Measurements from ENCODE around the gene PLOD2. TPM values are rescaled to one million over a fixed set of nuclear protein-coding genes. Genes with fewer than 3 reads are reported as not detected.

PLOD2 gene
- total RNA-seq, 2 experiments from 2014 or later, result not detected

GRCh38 chr3:146166826-146167225, 5.8 kb upstream of the PLOD2 start:
- POLR2A ChIA-PET, result interaction anchor here (0.6 kb wide), 1 partner anchor 24 kb away, joined by 4 read pairs; no protein-coding TSS in a partner anchor
- Histone ChIP-seq H3K36me3 (ENCODE audit: insufficient read depth, low read length) (no peaks in the 10 kb centered on the region), H2AFZ (ENCODE audit: low read length) (no peak overlapping the region)

GRCh38 chr3:146166415-146166821, 5.4 kb upstream of the PLOD2 start:
- no peaks in the 10 kb centered on the region for H3K9me2 ChIP-seq (ENCODE audit: insufficient read depth, low read length)
- ChIA-PET CTCF (ENCODE audit: unreplicated experiment) (no interaction called here), POLR2A (interaction anchor here (0.6 to 1.7 kb wide), 2 partner anchors 10 to 24 kb away, joined by 4 to 8 read pairs; no protein-coding TSS in a partner anchor)
- intact Hi-C loops (cut with micrococcal nuclease; ENCODE audit: unreplicated experiment), result no loop called here
- H3K36me3 ChIP-seq (ENCODE audit: insufficient read depth, low read length), result no peaks in the 10 kb centered on the region
- H3K4me3 ChIP-seq (ENCODE audit: low read depth, low read length, poor library complexity, severe bottlenecking), result no peak overlapping the region
- no peak overlapping the region for H3K27ac ChIP-seq (ENCODE audit: low read depth, low read length, poor library complexity, severe bottlenecking)
- no TSS peak for BruUV-seq (replicated peaks)
- no peaks in the 10 kb centered on the region for H3K79me2 ChIP-seq (ENCODE audit: insufficient read depth, low read depth, low read length)
- H3K9me3 ChIP-seq (ENCODE audit: low read length), result no peaks in the 10 kb centered on the region
- no peak for TF ChIP-seq EZH2phosphoT487 (IDR thresholded peaks at IDR 0.05; ENCODE audit: borderline replicate concordance, low read depth, low read length)
- TF ChIP-seq CTCF (conservative IDR thresholded peaks at IDR 0.05; ENCODE audit: low read length), result no peak
- H3K4me1 ChIP-seq (ENCODE audit: insufficient read depth, low read length, poor library complexity, severe bottlenecking), result no peaks in the 10 kb centered on the region
- H2AFZ ChIP-seq (ENCODE audit: low read length), result no peak overlapping the region
- H4K20me1 ChIP-seq (ENCODE audit: insufficient read depth, low read length), result no peaks in the 10 kb centered on the region
- DNase-seq (ENCODE audit: low spot score), result no peak
- no peak overlapping the region for H3K4me2 ChIP-seq (ENCODE audit: low read length)

More at GRCh38 chr3:146166826-146167225, 5.8 kb upstream of the PLOD2 start:
- no peak for DNase-seq (ENCODE audit: low spot score)
- CTCF ChIA-PET (ENCODE audit: unreplicated experiment), result no interaction called here
- Histone ChIP-seq H3K79me2 (ENCODE audit: insufficient read depth, low read depth, low read length) (no peaks in the 10 kb centered on the region), H3K27ac (ENCODE audit: low read depth, low read length, poor library complexity, severe bottlenecking) (no peak overlapping the region), H3K9me3 (ENCODE audit: low read length) (no peaks in the 10 kb centered on the region), H3K9me2 (ENCODE audit: insufficient read depth, low read length) (no peaks in the 10 kb centered on the region), H3K4me3 (ENCODE audit: low read depth, low read length, poor library complexity, severe bottlenecking) (no peak overlapping the region), H3K4me2 (ENCODE audit: low read length) (no peak overlapping the region), H4K20me1 (ENCODE audit: insufficient read depth, low read length) (no peaks in the 10 kb centered on the region), H3K4me1 (ENCODE audit: insufficient read depth, low read length, poor library complexity, severe bottlenecking) (no peaks in the 10 kb centered on the region)
- no peak for TF ChIP-seq CTCF (conservative IDR thresholded peaks at IDR 0.05; ENCODE audit: low read length)
- no peak for TF ChIP-seq EZH2phosphoT487 (IDR thresholded peaks at IDR 0.05; ENCODE audit: borderline replicate concordance, low read depth, low read length)
- intact Hi-C loops (cut with micrococcal nuclease; ENCODE audit: unreplicated experiment), result no loop called here
- no TSS peak for BruUV-seq (replicated peaks)

GRCh38 chr3:146165877-146166276, 4.9 kb upstream of the PLOD2 start:
- BruUV-seq (replicated peaks), result no TSS peak
- H3K9me2 ChIP-seq (ENCODE audit: insufficient read depth, low read length), result no peaks in the 10 kb centered on the region
- no peak overlapping the region for H3K4me2 ChIP-seq (ENCODE audit: low read length)
- TF ChIP-seq CTCF (conservative IDR thresholded peaks at IDR 0.05; ENCODE audit: low read length) (no peak), EZH2phosphoT487 (IDR thresholded peaks at IDR 0.05; ENCODE audit: borderline replicate concordance, low read depth, low read length) (no peak)
- ChIA-PET CTCF (ENCODE audit: unreplicated experiment) (no interaction called here), POLR2A (interaction anchor here (1.7 kb wide), 1 partner anchor 10 kb away, joined by 8 read pairs; no protein-coding TSS in a partner anchor)
- no peak overlapping the region for H3K4me3 ChIP-seq (ENCODE audit: low read depth, low read length, poor library complexity, severe bottlenecking)
- H3K27ac ChIP-seq (ENCODE audit: low read depth, low read length, poor library complexity, severe bottlenecking), result no peak overlapping the region
- H2AFZ ChIP-seq (ENCODE audit: low read length), result no peak overlapping the region
- no peaks in the 10 kb centered on the region for H3K4me1 ChIP-seq (ENCODE audit: insufficient read depth, low read length, poor library complexity, severe bottlenecking)
- intact Hi-C loops (cut with micrococcal nuclease; ENCODE audit: unreplicated experiment), result no loop called here
- no peak for DNase-seq (ENCODE audit: low spot score)
- no peaks in the 10 kb centered on the region for H3K36me3 ChIP-seq (ENCODE audit: insufficient read depth, low read length)
- no peaks in the 10 kb centered on the region for H3K79me2 ChIP-seq (ENCODE audit: insufficient read depth, low read depth, low read length)
- H3K9me3 ChIP-seq (ENCODE audit: low read length), result no peaks in the 10 kb centered on the region
- no peaks in the 10 kb centered on the region for H4K20me1 ChIP-seq (ENCODE audit: insufficient read depth, low read length)

All from OCI-LY7 (cell line).